Activated effector memory CD4-positive, alpha-beta T cell treated with anti-CD3 and anti-CD28 coated beads, Interleukin-2, amount 50 U/mL, for 16 hours (primary cell): ENCODE measurements around the gene SLC1A1.
"Not testable (repeated sequence)": the region's sequence is repeated elsewhere in the genome, so short reads cannot be mapped to it uniquely, and the experiment has no call there.

ENCODE experiments used
- DNase-seq: peaks from one replicate; pipeline ENCODE4 v3.0.0-alpha.2; 2020

Gene SLC1A1

DNA sequence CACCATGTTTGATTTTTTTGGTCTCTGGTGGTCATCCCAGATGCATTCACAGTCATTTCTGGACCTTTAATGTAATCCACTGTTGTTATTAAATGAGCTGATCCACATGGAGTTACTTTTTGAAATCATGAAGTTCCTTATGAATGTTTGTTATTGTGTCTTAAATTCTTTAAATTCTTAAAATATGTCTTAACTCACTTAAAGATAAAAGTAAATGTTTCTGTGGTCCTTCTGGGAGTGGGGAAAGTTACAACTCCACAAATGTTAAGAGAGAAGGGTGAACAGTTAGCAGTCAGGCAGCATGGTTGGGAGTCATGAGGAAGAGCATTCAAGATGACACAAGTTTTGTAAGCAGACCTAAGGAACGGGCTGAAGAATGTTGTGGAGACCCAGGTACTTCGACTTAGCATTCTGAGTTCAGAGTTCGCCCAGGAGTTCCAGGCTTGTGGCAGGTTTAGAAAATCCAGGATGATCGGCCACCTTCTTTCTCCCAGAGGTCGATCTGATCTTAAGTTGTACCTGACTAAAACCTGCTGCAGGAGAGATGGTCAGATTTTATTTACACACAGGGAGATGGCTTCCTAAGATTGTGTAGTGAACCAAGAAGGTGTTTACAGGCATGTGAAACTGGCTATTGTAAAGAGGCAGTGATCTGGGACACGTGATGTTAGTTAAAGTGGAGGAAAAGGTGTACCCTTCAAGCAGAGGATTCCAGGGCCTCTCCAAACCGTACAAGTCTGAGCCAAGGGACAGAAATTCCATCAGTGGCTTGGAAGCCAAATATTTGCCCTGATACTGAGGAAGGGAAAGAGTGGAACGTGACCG lies 17.2 kb downstream of the SLC1A1 start:
- DNase-seq: no peak

DNA sequence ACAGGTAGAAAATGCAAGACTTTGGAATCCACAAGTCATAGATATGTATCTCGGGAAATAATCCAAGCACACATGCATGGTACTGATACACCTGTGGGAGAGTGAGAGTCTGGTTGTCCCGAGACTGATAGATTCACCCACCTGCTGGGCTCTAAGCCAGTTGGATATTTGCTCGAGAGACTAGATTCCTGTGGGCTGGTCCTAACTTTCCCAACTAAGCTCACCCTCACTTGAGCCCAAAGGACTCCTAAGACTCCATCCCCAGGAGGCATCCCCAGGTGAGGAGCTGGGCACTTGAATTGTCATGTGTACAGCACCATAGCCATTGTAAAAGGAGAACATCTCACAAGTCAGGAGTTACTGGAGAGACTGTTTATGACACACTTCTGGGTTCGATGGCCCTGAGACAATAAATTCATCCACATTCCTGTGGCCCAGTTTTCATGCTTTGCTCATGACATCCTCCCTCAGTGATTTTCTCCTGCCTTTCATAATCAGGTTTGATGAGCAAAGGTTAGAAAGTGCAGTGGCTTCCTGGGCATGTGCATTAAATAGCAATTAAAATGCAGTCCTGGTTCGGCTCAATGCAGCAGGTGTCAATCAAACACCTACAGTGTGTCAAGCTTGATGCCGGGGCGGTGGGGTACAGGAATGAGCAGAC lies 18.1 kb downstream of the SLC1A1 start:
- DNase-seq: no peak

DNA sequence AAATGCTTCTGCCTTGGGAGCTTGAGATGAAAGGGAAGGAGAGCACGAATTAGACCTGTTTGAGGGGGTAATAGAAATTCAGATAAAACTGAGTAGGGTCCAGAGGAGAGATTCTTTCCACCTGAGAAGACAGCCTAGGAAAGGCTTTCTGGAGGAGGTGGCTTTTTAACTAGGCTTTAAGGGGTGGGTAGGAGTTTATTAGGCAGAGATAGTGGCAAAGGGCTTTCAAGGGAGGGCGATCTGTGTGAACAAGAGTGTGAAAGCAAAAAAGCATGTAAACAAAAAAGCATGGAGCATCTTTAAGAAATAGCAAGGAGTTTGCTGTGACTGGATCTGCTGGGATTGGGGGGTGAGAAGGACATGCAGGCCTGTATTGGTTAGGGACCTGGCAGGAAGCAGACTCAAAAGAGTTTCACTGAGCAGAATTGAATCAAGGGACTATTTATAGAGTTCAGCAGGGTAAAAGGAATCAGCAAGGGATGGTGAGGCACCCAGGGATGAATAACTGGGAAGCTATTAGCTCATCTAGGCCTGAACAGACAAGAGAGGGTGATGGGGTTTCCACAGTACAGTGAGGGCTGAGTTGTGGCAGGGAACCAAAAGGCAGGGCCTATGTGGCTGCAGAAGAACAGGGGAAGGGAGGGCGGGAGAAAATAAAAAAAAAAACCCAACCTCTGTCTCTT lies 18.8 kb downstream of the SLC1A1 start:
- no peak for DNase-seq

DNA sequence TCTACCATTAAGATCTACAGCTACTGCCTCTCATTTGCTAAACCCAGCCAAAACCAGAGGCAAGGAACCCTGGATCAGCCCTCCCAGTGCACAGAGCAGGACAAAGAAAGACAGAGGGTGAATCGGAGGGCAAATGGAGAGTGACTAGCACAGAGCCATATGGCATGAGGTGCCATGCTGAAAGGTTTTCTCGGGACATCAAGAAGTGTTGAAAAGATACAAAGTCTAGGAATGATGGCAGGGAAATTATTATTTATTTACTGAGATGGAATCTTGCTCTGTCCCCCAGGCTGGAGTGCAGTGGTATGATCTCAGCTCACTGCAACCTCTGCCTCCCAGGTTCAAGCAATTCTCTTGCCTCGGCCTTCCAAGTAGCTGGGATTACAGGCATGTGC lies 19.3 kb downstream of the SLC1A1 start:
- DNase-seq: no peak

DNA sequence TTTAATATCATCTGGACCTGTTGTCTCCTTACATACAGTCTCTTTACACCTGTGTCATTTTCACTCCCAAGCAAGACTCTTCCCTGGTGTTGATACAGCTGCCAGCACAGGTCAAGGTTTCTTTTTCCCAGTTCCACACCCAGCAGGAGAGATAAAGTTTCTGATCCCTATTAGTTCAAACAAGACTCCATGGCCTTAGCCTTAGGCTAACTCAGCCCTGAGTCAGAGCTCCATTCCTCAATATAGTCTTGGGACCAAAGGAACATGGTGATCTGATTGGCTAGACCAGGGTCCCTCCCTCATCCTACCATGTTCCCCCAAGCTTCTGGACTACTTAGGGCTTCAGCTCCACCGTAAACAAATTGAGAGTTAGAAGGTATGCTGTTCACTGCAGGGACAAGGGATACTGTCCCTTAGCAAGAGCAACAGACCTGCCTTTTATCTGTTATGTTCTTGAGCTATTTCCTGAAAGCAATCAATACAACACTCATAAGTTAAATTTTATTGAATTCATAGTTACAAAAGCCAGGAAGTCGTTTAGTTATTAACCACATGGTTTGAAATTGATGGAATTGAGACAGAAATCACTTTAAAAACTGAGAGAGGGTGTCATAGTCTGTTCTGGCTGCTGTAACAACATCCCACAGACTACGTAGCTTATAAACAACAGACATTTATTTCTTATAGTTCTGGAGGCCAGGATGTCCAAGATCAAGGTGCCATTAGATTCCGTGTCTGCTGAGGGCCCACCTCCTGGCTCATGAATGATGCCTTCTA lies 20.5 kb downstream of the SLC1A1 start:
- no peak for DNase-seq

DNA sequence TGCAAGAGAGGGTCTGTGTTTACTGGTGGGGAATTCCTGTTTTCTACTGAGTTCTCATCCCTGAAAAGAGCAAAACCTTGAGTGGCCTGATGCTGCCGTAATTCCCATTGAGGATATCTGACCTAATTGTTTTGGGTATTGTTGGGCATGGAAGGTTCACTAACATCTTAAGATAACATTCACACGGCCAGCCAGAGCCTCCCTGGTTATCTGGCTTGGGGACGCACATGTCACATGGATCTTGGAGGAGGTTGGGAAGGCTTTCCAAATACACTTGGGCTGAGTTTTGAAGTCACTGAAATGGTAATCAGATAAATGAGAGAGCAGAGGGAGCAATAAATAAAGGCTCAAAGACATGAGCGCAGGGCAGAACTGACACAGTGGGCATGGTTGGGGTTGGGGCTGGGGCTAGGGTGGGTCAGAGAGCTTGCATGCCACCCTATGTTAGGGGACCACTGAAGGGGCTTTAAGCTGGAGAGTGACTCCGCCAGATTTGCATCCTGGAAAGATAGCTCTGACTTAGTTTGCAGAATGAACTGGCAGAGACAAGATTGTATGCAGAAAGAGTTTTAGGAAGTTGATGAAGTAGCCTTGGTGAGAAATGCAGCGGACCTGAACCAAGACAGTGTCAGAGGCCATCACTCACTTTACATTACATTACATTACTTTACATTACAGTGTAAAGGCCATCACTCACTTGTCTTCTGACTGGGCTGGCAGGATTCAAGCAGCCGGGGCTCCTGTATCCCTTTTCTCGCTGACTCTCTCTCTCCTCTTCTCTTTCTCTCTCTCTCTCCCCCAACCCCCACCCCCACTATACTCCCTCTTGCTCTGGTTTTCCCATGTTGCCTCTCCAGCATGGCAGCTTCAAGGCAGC lies 24.2 kb downstream of the SLC1A1 start:
- DNase-seq: no peak

DNA sequence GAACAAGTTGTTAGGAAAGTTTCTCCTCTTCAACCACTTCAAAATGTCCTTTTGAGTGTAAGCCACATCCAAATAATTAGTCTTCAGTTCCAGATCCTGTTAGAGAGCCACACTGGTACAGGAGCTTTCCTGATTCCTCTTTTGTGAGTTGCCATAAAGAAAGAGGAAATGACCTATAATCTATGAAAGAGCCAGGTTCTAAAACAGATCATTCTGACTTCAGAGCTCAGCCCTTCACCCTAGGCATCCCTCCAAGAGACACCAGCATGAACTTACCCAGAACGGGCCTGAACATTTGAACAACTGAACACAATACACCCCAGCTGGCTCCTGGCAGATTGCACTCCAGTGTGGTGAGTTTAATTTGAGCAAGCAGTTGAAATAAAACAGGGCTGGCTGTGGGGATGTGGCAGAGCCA lies 25.7 kb downstream of the SLC1A1 start:
- no peak for DNase-seq

DNA sequence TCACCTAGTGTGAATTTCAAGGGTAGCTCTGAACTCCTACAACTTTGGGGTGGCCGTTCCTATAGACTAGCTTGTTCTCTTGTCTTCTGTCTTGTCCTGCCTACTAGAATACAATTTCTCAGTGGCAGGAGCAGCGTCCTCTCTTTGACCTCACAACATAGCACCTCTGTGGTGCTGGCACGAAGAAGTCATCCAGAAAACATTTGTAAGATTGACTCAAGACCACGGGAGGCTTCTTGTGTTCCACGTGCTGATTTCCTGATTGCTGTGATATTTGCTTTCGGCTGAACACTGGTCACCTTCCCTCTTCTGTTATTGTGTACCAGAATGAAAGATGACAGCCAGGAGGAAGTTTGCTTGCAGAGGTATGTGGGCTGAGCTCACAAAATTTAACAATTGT lies 27.0 kb downstream of the SLC1A1 start:
- no peak for DNase-seq

DNA sequence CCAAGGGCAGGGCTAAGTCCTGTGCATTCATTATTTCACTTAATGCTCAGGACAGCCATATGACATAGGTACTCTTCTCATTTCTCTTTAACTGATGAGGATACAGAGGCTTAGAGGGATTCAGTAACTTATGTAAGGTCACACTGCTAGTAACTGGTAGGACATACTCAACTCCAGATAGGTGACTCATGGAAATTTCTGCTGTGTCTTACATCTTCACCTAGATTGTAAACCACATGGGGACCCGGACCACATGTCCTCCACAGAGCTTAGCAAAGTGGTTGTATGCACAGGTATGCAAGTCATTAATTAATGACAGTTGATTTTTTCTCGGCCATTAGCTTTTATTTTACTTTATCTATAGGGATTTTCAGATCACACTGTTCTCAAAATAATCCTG lies 29.3 kb downstream of the SLC1A1 start:
- DNase-seq: no peak

DNA sequence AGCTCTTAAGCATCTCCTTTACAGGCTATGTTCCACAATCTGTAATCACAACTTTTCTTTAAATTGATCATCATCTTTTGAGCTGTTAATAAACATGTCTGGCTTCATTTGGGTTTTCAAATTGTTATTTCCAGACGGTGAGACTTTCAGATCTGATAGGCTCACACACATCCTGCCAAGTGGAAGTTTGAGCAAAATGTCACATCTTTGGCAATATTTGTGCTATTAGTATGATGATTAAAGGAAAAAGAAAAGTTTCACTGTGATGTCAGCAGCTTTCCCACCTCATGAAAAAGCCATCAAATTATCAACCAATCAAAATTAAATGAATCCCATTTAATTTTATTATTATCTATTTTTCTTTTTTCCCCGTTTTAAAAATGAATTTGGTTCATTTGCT lies 29.8 kb downstream of the SLC1A1 start:
- DNase-seq: no peak

DNA sequence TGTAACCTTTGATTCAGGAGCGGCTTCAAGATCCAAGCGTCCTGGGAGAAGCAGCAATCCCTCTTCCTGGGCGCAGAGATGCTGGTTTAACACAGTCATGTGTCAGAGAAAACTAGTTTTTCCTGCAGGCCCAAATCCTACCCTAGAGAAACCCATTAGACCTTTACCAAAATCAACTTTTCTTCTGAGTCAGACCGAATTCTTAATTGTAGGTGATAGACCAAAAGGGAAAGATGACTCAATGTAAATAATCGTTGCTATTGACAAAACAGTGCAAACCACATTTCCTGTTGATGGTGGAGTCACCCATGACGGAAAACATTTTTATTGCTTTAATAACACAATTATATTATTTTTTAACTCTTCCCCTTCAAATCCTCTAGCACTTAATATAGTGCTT lies 40.1 kb downstream of the SLC1A1 start:
- DNase-seq: no peak

DNA sequence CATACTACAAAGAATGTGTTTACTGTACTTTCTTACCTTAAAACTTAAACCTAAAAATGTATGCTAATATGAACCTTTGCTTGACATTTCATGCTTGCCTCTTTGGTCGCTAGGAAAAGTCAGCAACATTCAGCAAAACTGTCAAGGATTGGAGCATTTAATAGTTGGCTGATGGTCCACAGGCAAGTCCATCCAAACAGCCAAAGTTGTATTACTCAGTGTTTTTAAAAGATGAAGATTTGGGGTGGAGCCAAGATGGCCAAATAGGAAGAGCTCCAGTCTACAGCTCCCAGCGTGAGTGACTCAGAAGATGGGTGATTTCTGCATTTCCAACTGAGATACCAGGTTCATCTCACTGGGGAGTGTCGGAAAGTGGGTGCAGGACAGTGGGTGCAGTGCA lies 40.6 kb downstream of the SLC1A1 start:
- not testable (repeated sequence) for DNase-seq

DNA sequence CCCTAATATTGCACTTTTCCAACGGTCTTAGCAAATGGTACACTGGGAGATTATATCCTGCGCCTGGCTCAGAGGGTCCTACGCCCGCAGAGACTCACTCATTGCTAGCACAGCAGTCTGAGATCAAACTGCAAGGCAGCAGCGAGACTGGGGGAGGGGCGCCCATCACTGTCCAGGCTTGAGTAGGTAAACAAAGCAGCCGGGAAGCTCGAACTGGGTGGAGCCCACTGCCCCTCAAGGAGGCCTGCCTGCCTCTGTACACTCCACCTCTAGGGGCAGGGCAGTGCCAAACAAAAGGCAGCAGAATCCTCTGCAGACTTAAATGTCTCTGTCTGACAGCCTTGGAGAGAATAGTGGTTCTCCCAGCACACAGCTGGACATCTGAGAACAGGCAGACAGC lies 41.1 kb downstream of the SLC1A1 start:
- not testable (repeated sequence) for DNase-seq

DNA sequence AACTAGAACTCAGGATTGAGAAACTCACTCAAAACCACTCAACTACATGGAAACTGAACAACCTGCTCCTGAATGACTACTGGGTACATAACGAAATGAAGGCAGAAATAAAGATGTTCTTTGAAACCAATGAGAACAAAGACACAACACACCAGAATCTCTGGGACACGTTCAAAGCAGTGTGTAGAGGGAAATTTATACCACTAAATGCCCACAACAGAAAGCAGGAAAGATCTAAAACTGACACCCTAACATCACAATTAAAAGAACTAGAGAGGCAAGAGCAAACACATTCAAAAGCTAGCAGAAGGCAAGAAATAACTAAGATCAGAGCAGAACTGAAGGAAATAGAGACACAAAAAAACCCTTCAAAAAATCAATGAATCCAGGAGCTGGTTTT lies 43.6 kb downstream of the SLC1A1 start:
- DNase-seq: not testable (repeated sequence)

DNA sequence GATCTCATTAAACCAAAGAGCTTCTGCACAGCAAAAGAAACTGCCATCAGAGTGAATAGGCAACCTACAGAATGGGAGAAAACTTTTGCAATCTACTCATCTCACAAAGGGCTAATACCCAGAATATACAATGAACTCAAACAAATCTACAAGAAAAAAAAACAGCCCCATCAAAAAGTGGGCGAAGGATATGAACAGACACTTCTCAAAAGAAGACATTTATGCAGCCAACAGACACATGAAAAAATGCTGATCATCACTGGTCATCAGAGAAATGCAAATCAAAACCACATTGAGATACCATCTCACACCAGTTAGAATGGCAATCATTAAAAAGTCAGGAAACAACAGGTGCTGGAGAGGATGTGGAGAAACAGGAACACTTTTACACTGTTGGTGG lies 45.9 kb downstream of the SLC1A1 start:
- DNase-seq: not testable (repeated sequence)

DNA sequence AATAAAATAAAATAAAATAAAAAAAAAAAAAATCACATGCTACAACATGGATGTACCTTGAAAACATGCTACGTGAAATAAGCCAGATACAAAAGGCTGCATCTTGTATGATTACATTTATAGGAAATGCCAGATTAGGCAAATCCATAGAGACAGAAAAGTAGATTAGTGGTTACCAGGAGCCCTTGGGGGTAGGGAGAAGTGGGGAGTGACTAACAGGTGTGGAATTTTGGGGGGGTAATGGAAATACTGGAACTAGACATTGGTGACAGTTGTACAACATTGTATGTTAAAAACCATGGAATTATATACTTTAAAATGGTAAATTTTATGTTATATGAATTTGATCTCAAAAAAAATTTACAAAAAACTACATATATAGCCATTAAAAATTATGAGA lies 47.3 kb downstream of the SLC1A1 start:
- DNase-seq: no peak

DNA sequence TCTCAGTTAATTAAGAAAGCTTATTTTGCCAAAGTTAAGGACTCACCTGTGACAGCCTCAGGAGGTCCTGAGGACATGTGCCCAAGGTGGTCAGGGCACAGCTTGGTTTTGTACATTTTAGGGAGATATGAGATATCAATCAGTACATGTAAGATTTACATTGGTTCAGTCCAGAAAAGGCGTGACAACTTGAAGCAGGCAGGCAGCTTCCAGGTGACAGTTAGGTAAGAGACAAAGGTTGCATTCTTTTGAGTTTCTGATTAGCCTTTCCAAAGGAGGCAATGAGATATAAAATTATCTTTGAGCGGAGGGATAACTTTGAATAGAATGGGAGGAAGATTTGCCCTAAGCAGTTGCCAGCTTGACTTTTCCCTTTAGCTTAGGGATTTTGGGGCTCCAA lies 47.8 kb downstream of the SLC1A1 start:
- DNase-seq: no peak

DNA sequence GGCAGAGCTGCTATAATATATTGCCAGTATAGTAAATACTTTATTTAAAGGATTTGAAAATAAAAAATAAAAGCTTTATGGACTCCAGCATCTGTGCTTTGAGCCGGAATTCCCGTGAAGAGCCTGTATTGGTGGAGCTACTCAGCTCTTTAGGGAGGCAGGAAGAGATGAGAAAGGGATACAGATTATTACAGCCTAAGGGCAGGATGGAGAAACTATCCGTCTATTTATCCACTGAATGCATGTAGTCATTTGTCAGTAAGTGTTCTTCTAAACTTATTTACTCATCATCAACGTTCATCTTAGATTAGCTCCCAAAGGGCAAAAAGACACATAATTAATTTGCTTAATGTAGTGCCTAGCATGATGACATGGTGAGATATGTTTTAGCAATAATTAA lies 48.4 kb downstream of the SLC1A1 start:
- no peak for DNase-seq

DNA sequence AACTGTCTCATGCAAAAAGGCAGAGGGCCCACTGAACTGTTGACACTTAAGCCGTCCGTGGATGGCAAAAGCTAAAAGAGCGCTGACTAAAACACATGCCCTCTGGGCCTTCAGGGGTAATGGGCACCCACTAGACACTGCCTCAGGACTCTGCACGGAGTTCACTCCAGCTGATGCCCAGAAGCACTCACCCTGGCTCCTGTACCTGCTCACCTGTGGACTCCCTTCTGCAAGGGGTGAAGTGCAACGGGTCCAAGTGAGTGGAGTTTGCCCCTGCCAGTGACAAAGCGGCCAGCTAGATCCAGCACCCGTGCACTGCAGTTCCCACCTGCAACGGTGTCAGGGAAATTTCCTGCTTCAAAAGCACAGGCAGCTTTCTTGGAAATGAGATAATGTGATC lies 50.2 kb downstream of the SLC1A1 start:
- DNase-seq: no peak

DNA sequence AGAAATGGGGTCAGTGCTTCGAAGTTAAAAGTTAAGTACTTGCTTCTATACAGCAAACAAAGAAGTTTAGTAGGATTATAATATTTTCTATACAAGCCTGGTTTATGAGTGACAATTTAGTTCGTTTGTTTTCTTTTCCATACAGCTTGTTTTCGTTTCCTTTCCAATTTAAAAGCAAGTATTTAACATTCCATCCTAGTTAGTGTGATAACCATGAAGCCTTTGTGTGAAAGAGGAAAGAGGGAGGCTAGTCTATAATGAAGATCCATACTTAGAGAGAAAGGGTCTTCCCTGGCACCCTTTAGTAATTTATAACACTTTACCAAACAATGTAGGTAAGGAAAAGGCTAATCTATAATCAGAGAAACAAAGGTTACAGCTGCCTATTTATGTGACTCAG lies 51.0 kb downstream of the SLC1A1 start:
- no peak for DNase-seq

DNA sequence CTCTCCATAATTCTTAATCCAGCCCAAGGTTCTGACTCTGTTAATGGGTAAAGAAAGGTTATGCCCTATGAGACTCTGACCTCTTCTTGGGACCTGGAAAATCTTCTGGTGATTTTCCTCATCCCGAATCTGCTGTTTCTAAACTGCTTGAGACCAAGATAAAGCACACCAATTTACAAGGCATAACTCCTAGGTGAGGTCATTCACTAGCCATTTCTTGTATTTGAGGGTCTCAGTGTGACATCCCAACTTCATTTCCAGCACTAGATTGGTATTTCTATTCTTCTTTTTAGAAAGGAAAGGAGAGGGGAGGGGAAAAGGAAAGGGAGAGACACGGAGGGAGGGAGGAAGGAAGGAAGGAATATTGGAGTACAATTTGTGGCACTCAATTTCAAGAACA lies 51.6 kb downstream of the SLC1A1 start:
- DNase-seq: no peak

DNA sequence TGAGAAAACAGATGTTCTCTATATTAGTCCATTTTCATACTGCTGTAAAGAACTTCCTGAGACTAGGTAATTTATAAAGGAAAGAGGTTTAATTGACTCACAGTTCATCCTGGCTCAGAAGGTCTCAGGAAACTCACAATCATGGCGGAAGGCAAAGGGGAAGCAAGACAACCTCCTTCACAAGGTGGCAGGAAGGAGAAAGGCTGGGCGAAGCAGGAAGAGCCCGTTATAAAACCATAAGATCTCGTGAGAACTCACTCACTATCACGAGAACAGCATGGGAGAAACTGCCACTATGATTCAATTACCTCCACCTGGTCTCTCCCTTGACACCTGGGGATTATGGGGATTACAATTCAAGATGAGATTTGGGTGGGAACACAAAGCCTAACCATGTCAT lies 54.4 kb downstream of the SLC1A1 start:
- DNase-seq: not testable (repeated sequence)
